DND-41 (cell line): ENCODE measurements around the gene BEND3.

ENCODE experiments used
- ATAC-seq: fragments of 200-7000 bp; cut with Tn5 transposase; 3 replicates; pipeline ENCODE4 v1.9.1; 2021; ENCODE audit warnings: low read depth; ENCODE audit not compliant: insufficient read depth
- DNase-seq: peaks from one replicate; pipeline ENCODE4 v3.0.0-alpha.2; 2020
- H2AFZ ChIP-seq: 2 replicates; pipeline ENCODE4 v1.6.0; 2012; ENCODE audit warnings: low read depth, low read length
- H3K27ac ChIP-seq: 2 replicates; pipeline ENCODE4 v1.5.1; 2012; ENCODE audit warnings: low read length, inconsistent platforms
- H3K27me3 ChIP-seq: fragments of 200-600 bp; sonication (generic); 2 replicates; pipeline ENCODE4 v1.6.0; 2012; ENCODE audit warnings: low read length, mild to moderate bottlenecking, inconsistent platforms; ENCODE audit not compliant: insufficient read depth, poor library complexity
- H3K36me3 ChIP-seq: 2 replicates; pipeline ENCODE4 v1.5.1; 2012; ENCODE audit warnings: low read length, inconsistent platforms; ENCODE audit not compliant: insufficient read depth
- H3K4me1 ChIP-seq: 2 replicates; pipeline ENCODE4 v1.5.1; 2012; ENCODE audit warnings: mild to moderate bottlenecking, low read length; ENCODE audit not compliant: insufficient read depth
- H3K4me2 ChIP-seq: 2 replicates; pipeline ENCODE4 v1.6.0; 2012; ENCODE audit warnings: mild to moderate bottlenecking, moderate library complexity, low read length, inconsistent platforms; ENCODE audit not compliant: insufficient read depth
- H3K4me3 ChIP-seq, 2 experiments: fragments of 200-600 bp in 1 of 2; shearing (Covaris generic) in 1 of 2; 2 replicates each; pipeline ENCODE4 v1.5.1; 2012 to 2016; ENCODE audit warnings: inconsistent platforms in 2 of 2, low read length in 2 of 2, mild to moderate bottlenecking in 2 of 2, low read depth in 1 of 2, moderate library complexity in 1 of 2
- H3K79me2 ChIP-seq: 2 replicates; pipeline ENCODE4 v1.6.0; 2012; ENCODE audit warnings: low read length, inconsistent platforms; ENCODE audit not compliant: insufficient read depth
- H3K9ac ChIP-seq: 2 replicates; pipeline ENCODE4 v1.6.0; 2012; ENCODE audit warnings: low read depth, mild to moderate bottlenecking, inconsistent platforms, low read length, moderate library complexity
- H3K9me3 ChIP-seq: 2 replicates; pipeline ENCODE4 v1.5.1; 2012; ENCODE audit warnings: low read length, moderate library complexity, mild to moderate bottlenecking, inconsistent platforms; ENCODE audit not compliant: insufficient read depth, severe bottlenecking
- H4K20me1 ChIP-seq: 2 replicates; pipeline ENCODE4 v1.6.0; 2012; ENCODE audit warnings: low read length; ENCODE audit not compliant: insufficient read depth
- CTCF ChIP-seq: IDR thresholded peaks from 2 replicates; pipeline ENCODE4 v1.5.1; 2012; ENCODE audit warnings: borderline replicate concordance, low read length, moderate library complexity, mild to moderate bottlenecking; ENCODE audit not compliant: poor library complexity, severe bottlenecking; ENCODE audit errors: extremely low read depth
- EZH2 ChIP-seq: IDR thresholded peaks from 3 replicates; pipeline ENCODE4 v1.6.1; 2012; ENCODE audit warnings: borderline replicate concordance, low read depth, mild to moderate bottlenecking, moderate library complexity, low read length, inconsistent platforms; ENCODE audit not compliant: severe bottlenecking

The BEND3 gene

GRCh38 chr6:107047807-107048206 is 67.5 kb downstream of the BEND3 start:
- Histone ChIP-seq H2AFZ (no peak overlapping the region), H3K36me3 (peaks cover 31% of the 10 kb centered on the region), H3K27me3 (no peaks in the 10 kb centered on the region), H3K9ac (no peak overlapping the region), H3K9me3 (no peaks in the 10 kb centered on the region), H3K4me3 (no peak overlapping the region), H4K20me1 (no peaks in the 10 kb centered on the region), H3K27ac (no peak overlapping the region), H3K4me1 (no peaks in the 10 kb centered on the region), H3K79me2 (no peaks in the 10 kb centered on the region), H3K4me2 (no peak overlapping the region)
- no peak for TF ChIP-seq CTCF
- no peak for TF ChIP-seq EZH2
- no peak for DNase-seq
- no peak for ATAC-seq

GRCh38 chr6:107045826-107046675 is 69.3 kb downstream of the BEND3 start:
- no peaks in the 10 kb centered on the region for H3K9me3 ChIP-seq
- H3K4me3 ChIP-seq, result no peak overlapping the region
- TF ChIP-seq EZH2 (no peak), CTCF (no peak)
- DNase-seq (no peak), ATAC-seq (no peak)
- no peaks in the 10 kb centered on the region for H3K79me2 ChIP-seq
- no peak overlapping the region for H3K4me2 ChIP-seq
- no peak overlapping the region for H3K9ac ChIP-seq
- no peaks in the 10 kb centered on the region for H4K20me1 ChIP-seq
- H3K4me1 ChIP-seq, result no peaks in the 10 kb centered on the region
- H3K36me3 ChIP-seq, result peaks cover 29% of the 10 kb centered on the region
- no peak overlapping the region for H2AFZ ChIP-seq
- no peak overlapping the region for H3K27ac ChIP-seq
- no peaks in the 10 kb centered on the region for H3K27me3 ChIP-seq

- H2AFZ ChIP-seq, result no peak overlapping the region
- H3K4me3 ChIP-seq, result no peak overlapping the region
- peaks cover 67% of the 10 kb centered on the region for H3K79me2 ChIP-seq
- no peaks in the 10 kb centered on the region for H3K9me3 ChIP-seq
- no peak overlapping the region for H3K4me2 ChIP-seq
- H3K9ac ChIP-seq, result no peak overlapping the region
- peaks cover 23% of the 10 kb centered on the region for H3K4me1 ChIP-seq
- H4K20me1 ChIP-seq, result peaks cover 4% of the 10 kb centered on the region
- no peaks in the 10 kb centered on the region for H3K27me3 ChIP-seq
- DNase-seq (no peak), ATAC-seq (no peak)
- no peak overlapping the region for H3K27ac ChIP-seq
- TF ChIP-seq CTCF, result no peak
- no peak for TF ChIP-seq EZH2
- peaks cover 33% of the 10 kb centered on the region for H3K36me3 ChIP-seq
These were observed 82.2 kb downstream of the BEND3 start for GRCh38 chr6:107033126-107033525.
